ENCODE results near the gene FOXP1. TPM values are rescaled to one million over a fixed set of nuclear protein-coding genes. Genes with fewer than 3 reads are reported as not detected.

Gene FOXP1
- total and polyA plus RNA-seq, 2 of the 13 experiments (the other 11 are each of a cell fraction or from before 2014, with no cell fraction given), result 40.4 to 59.0 TPM

DNA sequence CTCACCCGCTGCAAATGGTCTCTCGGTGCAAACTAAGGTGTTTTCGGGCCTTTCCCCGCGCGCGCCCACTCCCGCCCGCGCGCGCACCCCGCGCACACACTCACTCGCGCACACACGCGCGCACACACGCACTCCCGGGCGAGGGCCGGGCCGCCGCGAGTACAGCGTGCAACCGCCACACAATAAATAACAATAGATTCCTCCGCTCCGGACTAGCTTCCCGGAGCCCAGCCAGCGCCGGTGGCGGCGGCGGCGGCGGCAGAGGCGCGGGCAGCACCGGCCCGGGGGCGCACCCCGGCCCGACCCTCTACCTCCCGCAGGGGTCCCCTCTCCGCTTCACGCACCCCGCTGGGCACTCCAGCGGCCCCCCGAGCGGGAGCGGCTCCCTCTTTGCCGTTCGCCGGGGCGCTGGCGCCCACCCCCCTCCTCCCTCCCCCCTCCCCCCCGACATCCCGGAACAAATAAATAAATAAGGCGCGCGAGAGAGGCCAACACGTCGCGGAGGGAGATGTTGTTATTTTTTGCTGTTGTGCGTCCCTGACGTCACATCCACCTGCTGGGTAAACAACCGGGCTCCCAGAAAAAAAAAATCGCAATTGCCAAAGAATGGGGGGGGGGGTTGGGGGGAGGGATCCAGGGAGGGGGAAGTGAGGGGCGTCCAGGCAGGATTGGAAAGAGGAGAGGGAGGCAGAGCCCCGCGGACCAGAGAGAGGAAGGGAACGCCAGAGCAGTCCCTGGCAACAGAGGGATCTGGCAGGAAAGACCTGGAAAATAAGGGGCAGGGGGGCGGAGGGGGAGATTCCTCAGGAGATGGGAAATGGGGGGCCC, at the start of gene FOXP1 (continued):
- TF ChIP-seq PRDM4 (CRISPR knock-in tag; IDR thresholded peaks at IDR 0.05; ENCODE audit: borderline replicate concordance), result no peak
- TF ChIP-seq PRMT3 (CRISPR knock-in tag; IDR thresholded peaks at IDR 0.05; ENCODE audit: borderline replicate concordance, low read depth), result no peak
- TF ChIP-seq FOXP1 (IDR thresholded peaks at IDR 0.05), result no peak
- TF ChIP-seq FOXP1 (CRISPR knock-in tag; IDR thresholded peaks at IDR 0.05), result peak; percentile 92
- no peak for TF ChIP-seq ZNF782 (CRISPR knock-in tag; IDR thresholded peaks at IDR 0.05; ENCODE audit: borderline replicate concordance)
- no peak for TF ChIP-seq RXRB (CRISPR knock-in tag; IDR thresholded peaks at IDR 0.05; ENCODE audit: borderline replicate concordance)
- TF ChIP-seq ZNF143 (CRISPR knock-in tag; IDR thresholded peaks at IDR 0.05), result no peak
- no peak for TF ChIP-seq CCAR2 (optimal IDR thresholded peaks at IDR 0.05; ENCODE audit: low read depth, low read length)
- no peak for TF ChIP-seq ZNF333 (CRISPR knock-in tag; IDR thresholded peaks at IDR 0.05; ENCODE audit: borderline replicate concordance)
- TF ChIP-seq DMAP1 (CRISPR knock-in tag; IDR thresholded peaks at IDR 0.05), result 0 out of 2 replicates have a peak, but pooled peaks have one; percentile 21
- TF ChIP-seq PAWR (CRISPR knock-in tag; IDR thresholded peaks at IDR 0.05; ENCODE audit: borderline replicate concordance), result no peak
- TF ChIP-seq CBX5 (CRISPR knock-in tag; IDR thresholded peaks at IDR 0.05; ENCODE audit: borderline replicate concordance), result no peak
- no peak for TF ChIP-seq ZNF543 (CRISPR knock-in tag; IDR thresholded peaks at IDR 0.05)
- TF ChIP-seq NPAS2 (CRISPR knock-in tag; IDR thresholded peaks at IDR 0.05; ENCODE audit: borderline replicate concordance), result no peak
- TF ChIP-seq, protein P1, sequence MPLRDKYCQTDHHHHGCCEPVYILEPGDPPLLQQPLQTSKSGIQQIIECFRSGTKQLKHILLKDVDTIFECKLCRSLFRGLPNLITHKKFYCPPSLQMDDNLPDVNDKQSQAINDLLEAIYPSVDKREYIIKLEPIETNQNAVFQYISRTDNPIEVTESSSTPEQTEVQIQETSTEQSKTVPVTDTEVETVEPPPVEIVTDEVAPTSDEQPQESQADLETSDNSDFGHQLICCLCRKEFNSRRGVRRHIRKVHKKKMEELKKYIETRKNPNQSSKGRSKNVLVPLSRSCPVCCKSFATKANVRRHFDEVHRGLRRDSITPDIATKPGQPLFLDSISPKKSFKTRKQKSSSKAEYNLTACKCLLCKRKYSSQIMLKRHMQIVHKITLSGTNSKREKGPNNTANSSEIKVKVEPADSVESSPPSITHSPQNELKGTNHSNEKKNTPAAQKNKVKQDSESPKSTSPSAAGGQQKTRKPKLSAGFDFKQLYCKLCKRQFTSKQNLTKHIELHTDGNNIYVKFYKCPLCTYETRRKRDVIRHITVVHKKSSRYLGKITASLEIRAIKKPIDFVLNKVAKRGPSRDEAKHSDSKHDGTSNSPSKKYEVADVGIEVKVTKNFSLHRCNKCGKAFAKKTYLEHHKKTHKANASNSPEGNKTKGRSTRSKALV (CRISPR knock-in tag; IDR thresholded peaks at IDR 0.05), result peak; percentile 75; the same call in 1 of the 2 replicates
- no peak for TF ChIP-seq GPBP1L1 (CRISPR knock-in tag; IDR thresholded peaks at IDR 0.05)
- no peak for TF ChIP-seq ARNT2 (CRISPR knock-in tag; IDR thresholded peaks at IDR 0.05; ENCODE audit: low read depth)
- no peak for TF ChIP-seq SOX5 (CRISPR knock-in tag; IDR thresholded peaks at IDR 0.05; ENCODE audit: borderline replicate concordance)
- TF ChIP-seq TEAD2 (CRISPR knock-in tag; IDR thresholded peaks at IDR 0.05), result no peak
- TF ChIP-seq, protein P2, sequence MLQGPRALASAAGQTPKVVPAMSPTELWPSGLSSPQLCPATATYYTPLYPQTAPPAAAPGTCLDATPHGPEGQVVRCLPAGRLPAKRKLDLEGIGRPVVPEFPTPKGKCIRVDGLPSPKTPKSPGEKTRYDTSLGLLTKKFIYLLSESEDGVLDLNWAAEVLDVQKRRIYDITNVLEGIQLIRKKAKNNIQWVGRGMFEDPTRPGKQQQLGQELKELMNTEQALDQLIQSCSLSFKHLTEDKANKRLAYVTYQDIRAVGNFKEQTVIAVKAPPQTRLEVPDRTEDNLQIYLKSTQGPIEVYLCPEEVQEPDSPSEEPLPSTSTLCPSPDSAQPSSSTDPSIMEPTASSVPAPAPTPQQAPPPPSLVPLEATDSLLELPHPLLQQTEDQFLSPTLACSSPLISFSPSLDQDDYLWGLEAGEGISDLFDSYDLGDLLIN (CRISPR knock-in tag; IDR thresholded peaks at IDR 0.05; ENCODE audit: borderline replicate concordance), result no peak; the same call in 1 of the 2 replicates
- no peak for TF ChIP-seq ZNF530 (CRISPR knock-in tag; IDR thresholded peaks at IDR 0.05; ENCODE audit: low read depth)
- peak; percentile 57; the same call in 1 of the 2 replicates for TF ChIP-seq E2F1 (CRISPR knock-in tag; IDR thresholded peaks at IDR 0.05)
